GM12872 (cell line): ENCODE measurements around the gene NCAPG2.

ENCODE experiments used
- CTCF ChIP-seq: IDR thresholded peaks from 3 replicates; pipeline ENCODE4 v1.5.1; 2011; ENCODE audit warnings: low read depth, mild to moderate bottlenecking, low read length, moderate library complexity; ENCODE audit not compliant: insufficient read depth

Gene NCAPG2

GRCh38 chr7:158614700-158615099 is 89.9 kb downstream of the NCAPG2 start:
- no peak for TF ChIP-seq CTCF

- TF ChIP-seq CTCF, result no peak
These were observed 91.1 kb downstream of the NCAPG2 start for GRCh38 chr7:158613481-158613880.

GRCh38 chr7:158612546-158612945 is 92.1 kb downstream of the NCAPG2 start:
- TF ChIP-seq CTCF, result no peak

- TF ChIP-seq CTCF, result no peak
These were observed 93.1 kb downstream of the NCAPG2 start for GRCh38 chr7:158611541-158611940.

- no peak for TF ChIP-seq CTCF
These were observed 95.2 kb downstream of the NCAPG2 start for GRCh38 chr7:158609313-158609974.

- no peak for TF ChIP-seq CTCF
These were observed 97.0 kb downstream of the NCAPG2 start for GRCh38 chr7:158607563-158607962.

GRCh38 chr7:158606671-158607424 is 97.8 kb downstream of the NCAPG2 start:
- TF ChIP-seq CTCF, result no peak
